Stimulated activated CD8-positive, alpha-beta memory T cell treated with anti-CD3 and anti-CD28 coated beads, Interleukin-4, amount 100 ng/mL, for 24 hours (primary cell): Measurements from ENCODE around the gene MAP3K1.
A peak's percentile ranks its signal among the peaks of the same experiment; 100 is the strongest.

ENCODE experiments used
- DNase-seq: peaks from one replicate; pipeline ENCODE4 v3.0.0-alpha.2; 2020; ENCODE audit warnings: low read depth

MAP3K1 gene

DNA sequence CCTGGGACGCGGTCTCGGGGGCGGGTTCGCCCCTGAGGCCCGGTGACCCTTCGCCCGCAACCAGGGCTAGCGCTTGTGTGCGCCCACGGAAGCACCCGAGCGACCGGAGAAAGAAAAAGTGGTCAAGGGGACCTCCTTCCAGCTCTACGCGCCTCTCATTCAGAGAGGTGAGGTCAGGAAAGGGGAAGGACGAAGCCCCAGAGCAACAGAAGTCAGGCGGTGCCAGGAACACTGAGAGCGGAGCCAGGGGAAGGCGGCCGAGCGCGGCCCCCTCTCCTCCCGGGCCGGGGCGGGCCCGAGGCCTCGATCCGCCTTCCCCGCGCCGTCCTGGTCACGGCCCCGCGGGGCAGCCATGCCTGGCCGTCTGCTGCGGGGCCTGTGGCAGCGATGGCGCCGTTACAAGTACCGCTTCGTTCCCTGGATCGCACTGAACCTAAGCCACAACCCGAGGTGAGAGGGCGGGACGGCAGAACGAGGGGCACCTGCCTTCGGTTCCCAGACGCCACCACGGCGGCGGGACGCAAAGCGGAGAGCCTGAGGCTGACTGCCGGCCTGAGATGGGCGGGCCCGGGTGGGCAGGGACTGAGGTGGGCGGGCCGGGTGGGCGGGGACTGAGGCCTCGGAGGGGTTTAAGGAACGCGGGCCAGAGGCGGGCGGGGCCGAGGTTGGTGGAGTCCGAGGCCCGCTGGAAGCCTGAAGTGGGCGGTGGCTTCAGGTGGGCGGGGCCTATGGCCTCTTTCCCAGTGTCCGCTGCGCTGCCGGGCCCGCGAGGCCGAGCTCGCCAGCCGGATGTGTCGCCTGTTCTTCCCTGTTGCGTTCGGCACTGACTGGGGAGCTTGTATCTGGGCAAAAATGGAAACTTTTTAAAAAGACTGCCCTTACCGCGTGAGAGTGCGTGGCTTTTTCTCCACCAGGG is 94.2 kb downstream of the MAP3K1 start, which contains the start of gene SETD9:
Gene SETD9 (plus strand): TSS at position 303 of the 916 bp plus-strand sequence. CDS start 50 bp downstream, at position 353.
- peak; percentile 93 for DNase-seq

DNA sequence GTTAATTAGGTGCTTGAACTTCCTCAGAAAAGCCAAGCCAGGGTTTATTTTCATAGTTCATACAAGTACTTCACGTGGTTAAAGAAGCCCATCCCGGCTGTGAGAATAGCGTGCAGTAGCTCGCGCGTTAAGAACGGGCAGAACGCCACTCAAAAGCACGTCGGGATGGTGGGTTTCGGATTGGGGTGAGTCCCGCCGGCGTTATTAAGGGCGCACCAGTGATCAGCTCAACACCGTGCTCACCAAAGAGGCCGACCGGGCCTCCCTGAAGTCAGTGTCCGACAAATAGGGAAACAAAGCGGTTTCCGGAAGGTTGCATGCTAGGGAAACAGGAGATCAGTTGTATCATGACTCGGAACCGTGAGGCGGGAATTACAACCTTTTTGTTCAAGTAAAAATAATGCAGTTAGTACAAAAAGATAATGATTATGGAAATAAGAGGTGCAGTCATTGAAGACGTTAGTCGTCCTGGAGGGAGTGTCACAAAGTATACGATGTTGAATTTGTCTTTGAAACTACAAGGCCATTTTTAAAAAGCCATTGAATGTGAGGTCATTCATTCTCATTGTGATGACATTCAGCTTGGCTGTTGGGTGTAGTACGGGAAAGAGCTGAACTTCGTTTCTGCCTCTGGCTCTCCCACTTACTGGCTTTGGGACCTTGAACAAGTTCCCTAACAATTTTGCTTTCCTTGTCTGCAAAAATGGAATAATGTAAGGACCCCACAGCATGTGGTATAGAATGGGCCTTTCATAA is 95.0 kb downstream of the MAP3K1 start:
- DNase-seq, result no peak

DNA sequence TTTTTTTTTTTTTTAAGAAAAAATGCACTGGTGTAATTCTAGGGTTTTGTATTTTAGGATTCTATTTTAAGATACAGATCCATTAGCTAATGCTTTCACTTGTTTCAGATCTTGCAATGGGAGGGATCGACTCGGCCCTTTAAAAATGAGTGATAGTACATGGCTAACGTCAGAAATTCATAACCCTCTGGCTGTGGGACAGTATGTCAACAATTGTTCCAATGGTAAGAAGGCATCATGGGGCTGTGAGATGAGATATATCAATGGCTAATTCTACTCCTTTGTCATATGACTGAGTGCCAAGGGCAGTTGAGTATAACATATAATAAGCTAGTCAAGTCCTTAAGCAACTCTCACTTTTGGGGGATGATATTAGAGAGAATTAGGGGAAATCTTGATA is 98.4 kb downstream of the MAP3K1 start:
- no peak for DNase-seq

DNA sequence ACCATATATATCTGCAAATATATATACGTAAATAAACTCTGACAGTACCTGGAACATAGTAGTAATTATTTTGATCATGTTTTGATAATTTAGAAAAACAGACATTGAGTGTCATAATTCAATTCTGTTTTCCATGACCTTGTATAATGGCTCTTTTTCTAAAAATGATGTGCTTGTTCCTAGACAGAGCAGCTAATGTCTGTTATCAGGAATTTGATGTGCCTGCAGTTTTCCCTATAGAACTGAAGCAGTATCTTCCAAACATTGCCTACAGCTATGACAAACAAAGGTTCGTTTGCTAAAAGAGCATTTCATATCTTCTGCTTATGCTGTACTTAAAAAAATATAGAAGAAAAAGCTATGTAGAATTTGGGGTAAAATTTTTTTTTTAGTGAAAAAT is 99.3 kb downstream of the MAP3K1 start:
- DNase-seq, result no peak

DNA sequence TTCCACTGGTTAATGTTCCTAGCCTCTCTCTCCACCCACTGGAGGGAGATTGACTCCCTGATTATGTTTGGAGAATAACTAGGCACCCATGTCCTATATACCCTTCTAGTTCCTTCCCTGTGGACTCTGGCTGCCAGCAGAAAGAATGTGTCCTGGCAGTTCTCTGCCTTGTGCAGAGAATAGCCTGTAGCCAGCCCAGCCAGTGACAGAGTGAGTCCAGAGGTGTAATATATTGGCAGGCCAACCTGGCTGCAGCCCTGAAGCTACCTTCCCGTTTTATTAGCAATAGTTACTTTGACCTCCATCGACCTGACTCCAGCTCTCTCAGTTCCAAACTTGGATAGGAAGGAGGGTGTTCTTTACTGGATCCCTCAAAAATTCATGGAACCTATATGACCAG is 102.2 kb downstream of the MAP3K1 start:
- no peak for DNase-seq

DNA sequence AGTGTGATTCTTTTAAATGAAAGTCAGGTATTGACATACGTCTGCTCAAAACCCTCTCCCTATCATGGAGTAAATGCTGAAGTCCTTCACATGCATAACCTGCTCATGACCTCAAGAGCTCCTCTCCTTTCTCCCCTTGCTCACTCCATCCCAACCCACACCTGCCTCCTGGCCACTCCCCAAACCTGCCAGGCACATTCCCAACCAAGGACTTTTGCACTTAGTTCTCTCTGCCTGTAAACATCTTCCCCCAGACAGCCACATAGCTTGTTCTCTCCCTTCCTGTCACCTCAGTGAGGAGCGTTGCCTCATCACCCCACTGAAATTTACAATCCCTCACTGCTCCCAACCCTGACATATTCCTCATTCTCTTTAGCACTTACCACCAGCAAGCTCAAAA is 102.7 kb downstream of the MAP3K1 start:
- no peak for DNase-seq

DNA sequence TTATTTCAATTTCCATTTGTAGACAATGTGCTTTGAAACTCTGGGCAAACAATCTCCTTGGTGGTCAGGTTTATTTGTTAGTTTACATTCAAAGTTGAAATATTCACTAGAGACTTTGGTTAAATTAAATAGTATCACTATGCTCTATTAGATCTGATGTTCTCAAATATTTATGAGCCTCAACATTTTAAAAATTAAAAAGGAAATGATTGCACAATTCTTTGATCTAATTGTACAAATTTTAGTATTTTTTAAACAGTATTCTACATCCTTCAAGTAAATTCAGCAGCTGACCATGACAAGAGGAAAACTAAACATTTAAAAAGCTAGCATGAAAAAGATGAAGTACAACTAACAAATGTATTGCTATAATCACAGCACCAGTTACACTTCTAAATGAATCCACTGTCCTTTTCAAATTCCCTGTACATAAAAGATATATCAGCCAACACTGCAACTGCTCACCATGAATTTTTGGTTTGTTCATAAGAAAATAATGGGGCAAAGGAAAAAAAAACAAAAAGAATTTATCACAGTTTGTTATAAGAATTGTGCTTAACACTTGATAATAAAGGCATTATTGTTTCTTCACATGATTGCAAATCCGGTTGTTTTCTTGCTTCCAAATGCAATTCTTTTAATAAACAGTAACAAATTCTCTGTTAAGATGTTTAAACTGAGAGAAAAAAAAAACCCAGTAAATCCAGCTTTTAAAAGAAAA is 104.8 kb downstream of the MAP3K1 start:
- DNase-seq, result no peak

DNA sequence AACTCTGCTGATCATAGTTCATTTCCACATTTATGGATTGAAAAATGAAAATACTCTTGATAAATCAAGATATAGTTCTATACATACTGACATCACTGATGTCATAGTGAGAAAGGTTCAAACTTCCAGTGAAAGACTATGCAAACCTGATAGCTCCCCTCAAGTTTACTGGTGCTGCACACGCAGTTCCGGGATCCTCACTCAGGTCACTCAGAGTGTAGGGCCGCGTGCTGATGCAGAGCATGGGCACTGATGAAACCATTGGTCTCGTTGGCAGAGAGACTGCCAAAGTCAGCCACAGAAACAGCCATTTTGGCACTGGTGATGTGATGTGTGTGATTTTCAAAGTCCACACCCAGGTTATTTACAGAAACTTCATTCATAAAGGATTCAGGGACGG is 107.6 kb downstream of the MAP3K1 start:
- no peak for DNase-seq

DNA sequence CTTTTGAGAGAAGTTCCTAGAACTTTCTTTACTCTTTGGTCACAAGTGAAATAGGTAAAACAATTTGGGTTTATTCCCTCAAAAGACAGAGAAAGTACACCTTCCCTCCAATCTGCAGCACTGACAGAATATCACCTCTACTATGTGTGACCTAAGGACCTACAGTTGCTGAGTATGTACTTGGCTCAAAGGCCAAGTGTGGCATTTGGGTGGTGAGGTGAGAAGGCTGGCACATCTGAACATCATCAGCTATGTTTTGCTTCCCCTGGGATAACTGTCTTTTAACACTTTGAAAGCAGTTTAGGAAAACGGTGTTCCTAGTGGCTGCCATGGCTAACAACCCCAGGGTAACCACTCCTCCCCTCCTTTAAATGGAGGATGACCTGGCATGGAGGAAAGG is 119.0 kb downstream of the MAP3K1 start:
- no peak for DNase-seq

DNA sequence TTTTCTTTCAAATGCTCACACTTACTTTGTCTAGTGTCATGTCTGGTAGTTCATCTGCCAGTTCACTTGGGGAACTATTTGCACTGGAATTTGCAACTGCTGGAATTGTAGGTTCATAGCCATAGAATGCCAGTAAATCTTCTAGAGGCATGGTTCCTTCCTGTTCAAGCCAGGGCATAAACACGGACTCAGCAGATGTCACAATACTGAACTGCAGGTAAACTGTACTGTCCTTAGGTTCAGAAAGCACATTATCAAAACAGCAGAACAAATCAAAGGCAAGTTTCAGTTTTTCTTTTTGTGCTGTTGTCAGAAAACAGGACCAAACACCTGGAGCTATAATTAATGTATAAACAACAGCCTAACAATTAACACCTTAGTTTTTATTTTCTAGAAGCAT is 123.5 kb downstream of the MAP3K1 start:
- DNase-seq, result no peak

DNA sequence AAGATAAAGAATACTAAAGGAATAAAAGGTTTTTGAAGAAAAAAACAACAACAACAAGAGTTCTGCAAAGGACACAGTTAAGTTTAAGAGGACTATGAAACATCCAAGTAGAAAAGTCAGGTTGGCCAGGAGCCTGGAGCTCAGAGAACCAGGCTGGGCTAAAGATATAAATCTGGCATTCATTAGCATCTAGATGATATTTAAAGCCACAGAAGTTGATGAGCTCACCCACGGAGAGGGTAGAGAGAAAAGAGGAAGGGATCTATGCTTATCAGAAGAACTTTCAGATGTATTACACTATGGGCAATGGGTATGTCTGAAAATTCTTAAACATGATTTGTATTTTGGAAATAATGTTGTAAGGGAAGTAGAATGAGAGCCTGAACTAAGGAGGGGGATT is 126.6 kb downstream of the MAP3K1 start:
- DNase-seq, result no peak
